Body of pancreas (tissue), 4 donors: Measurements from ENCODE around the gene MYNN. TPM values are rescaled to one million over a fixed set of nuclear protein-coding genes. Genes with fewer than 3 reads are reported as not detected.

Source experiments
- ATAC-seq: fragments of 150-250 bp; one replicate; pipeline ENCODE4 v1.9.1; 2016
- DNase-seq, 4 donors: peaks; one replicate each; pipeline ENCODE4 v3.0.0-alpha.2; 2019
- H3K27ac ChIP-seq, 4 donors: fragments of 200-600 bp; sonication (generic); 1 replicate in 3 of 4; 2 replicates in 1 of 4; pipeline versions ENCODE4 v1.5.1 to v1.6.1; 2016 to 2019; ENCODE audit warnings: mild to moderate bottlenecking in 1 of 4, mixed read lengths in 1 of 4, moderate library complexity in 1 of 4
- H3K27me3 ChIP-seq, 2 donors: fragments of 200-600 bp; sonication (generic); one replicate each; pipeline ENCODE4 v1.6.0; 2016; ENCODE audit warnings: mild to moderate bottlenecking in 1 of 2
- H3K36me3 ChIP-seq, 2 donors: fragments of 200-600 bp; sonication (generic); replicated peaks in 1 of 2; 2 replicates each; pipeline ENCODE4 v1.5.1; 2016; ENCODE audit warnings: low read depth in 2 of 2; ENCODE audit not compliant: insufficient read depth in 1 of 2
- H3K4me1 ChIP-seq: fragments of 200-600 bp; sonication (generic); one replicate; pipeline ENCODE4 v1.6.0; 2016
- H3K4me3 ChIP-seq, 2 donors: fragments of 200-600 bp; sonication (generic); 1 replicate in 1 of 2; 2 replicates in 1 of 2; pipeline ENCODE4 v1.5.1; 2016 to 2019
- H3K9me3 ChIP-seq, 3 donors: fragments of 200-600 bp; sonication (generic); 1 replicate in 2 of 3; 2 replicates in 1 of 3; pipeline ENCODE4 v1.5.1; 2016
- POLR2A ChIP-seq, 3 donors: fragments of 450-650 bp; IDR thresholded peaks; one replicate each; pipeline ENCODE4 v1.6.1; 2016; ENCODE audit warnings: antibody characterized with exemption in 3 of 3, mild to moderate bottlenecking in 2 of 3
- WGBS, 2 donors: methylation state at CpG; one replicate each; pipeline ENCODE4 v1.1.5; 2017; 5-methylcytosine and 5-hydroxymethylcytosine counted together
- intact Hi-C: fragments of 100-400 bp; cut with DNase I; formaldehyde crosslinking; loops from one replicate; pipeline ENCODE4 v1.15.1; 2023
- total RNA-seq, 2 donors: library from RNA; depleted of rRNA; stranded (reverse); fragments of >200 nt; gene quantifications; one replicate each; pipeline ENCODE4 v1.1.0, GENCODE V29; 2016
- TF ChIP-seq, protein P1 (sequence below), 7 experiments: fragments of 450-650 bp in 4 of 7; fragments of 200-600 bp in 3 of 7; sonication (generic) in 3 of 7; IDR thresholded peaks; one replicate each; pipeline ENCODE4 v1.5.1; 2016 to 2019; ENCODE audit warnings: antibody characterized with exemption in 7 of 7

Gene MYNN
- total RNA-seq, 2 donors from 2014 or later, result 8.9 to 10.6 TPM

DNA sequence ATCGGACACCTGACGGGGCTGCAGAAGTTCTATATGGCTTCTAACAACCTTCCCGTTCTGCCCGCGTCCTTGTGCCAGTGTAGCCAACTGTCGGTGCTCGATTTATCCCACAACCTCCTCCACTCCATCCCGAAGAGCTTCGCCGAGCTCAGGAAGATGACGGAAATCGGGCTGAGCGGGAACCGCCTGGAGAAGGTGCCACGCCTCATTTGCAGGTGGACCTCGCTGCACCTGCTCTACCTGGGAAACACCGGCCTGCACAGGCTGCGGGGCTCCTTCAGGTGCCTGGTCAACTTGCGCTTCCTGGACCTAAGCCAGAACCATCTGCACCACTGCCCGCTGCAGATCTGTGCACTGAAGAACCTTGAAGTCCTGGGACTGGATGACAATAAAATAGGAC is 49.3 kb downstream of the MYNN start:
- Histone ChIP-seq H3K27me3 (no peaks in the 10 kb centered on the region), H3K27ac (no peak overlapping the region), H3K36me3 (no peaks in the 10 kb centered on the region), H3K9me3 (no peaks in the 10 kb centered on the region), H3K4me1 (no peaks in the 10 kb centered on the region), H3K4me3 (no peak overlapping the region)
- 84 to 88% methylated on average over 18 to 20 of the region's 20 CpGs for WGBS, 2 donors
- no peak for DNase-seq
- intact Hi-C loops, result no loop called here
- no peak for TF ChIP-seq POLR2A (IDR thresholded peaks at IDR 0.05)
- TF ChIP-seq, protein P1, sequence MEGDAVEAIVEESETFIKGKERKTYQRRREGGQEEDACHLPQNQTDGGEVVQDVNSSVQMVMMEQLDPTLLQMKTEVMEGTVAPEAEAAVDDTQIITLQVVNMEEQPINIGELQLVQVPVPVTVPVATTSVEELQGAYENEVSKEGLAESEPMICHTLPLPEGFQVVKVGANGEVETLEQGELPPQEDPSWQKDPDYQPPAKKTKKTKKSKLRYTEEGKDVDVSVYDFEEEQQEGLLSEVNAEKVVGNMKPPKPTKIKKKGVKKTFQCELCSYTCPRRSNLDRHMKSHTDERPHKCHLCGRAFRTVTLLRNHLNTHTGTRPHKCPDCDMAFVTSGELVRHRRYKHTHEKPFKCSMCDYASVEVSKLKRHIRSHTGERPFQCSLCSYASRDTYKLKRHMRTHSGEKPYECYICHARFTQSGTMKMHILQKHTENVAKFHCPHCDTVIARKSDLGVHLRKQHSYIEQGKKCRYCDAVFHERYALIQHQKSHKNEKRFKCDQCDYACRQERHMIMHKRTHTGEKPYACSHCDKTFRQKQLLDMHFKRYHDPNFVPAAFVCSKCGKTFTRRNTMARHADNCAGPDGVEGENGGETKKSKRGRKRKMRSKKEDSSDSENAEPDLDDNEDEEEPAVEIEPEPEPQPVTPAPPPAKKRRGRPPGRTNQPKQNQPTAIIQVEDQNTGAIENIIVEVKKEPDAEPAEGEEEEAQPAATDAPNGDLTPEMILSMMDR (IDR thresholded peaks at IDR 0.05), result no peak
- ATAC-seq, result no peak

DNA sequence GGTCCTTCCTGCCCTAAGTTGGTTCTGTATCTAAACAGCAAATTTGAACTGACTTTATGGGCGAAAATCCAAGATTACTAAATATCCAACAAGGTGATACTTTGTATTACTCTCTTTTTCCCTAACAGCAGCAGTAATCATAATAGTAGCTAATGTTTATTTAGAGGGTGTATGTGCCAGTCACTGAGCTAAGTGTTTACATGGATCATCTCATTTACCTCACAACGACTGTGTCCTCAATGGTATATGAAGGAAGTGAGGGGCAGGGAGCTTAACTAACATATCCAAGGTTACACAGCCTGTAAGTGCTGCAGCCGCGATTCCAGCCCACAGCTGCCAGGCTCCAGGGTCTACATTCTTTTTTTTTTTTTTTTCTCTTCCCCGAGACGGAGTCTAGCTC is 49.8 kb downstream of the MYNN start:
- Histone ChIP-seq H3K4me1 (no peaks in the 10 kb centered on the region), H3K27me3 (no peaks in the 10 kb centered on the region), H3K4me3 (no peak overlapping the region), H3K27ac (no peak overlapping the region), H3K9me3 (no peaks in the 10 kb centered on the region), H3K36me3 (no peaks in the 10 kb centered on the region)
- TF ChIP-seq, protein P1 (IDR thresholded peaks at IDR 0.05), result no peak
- no peak for TF ChIP-seq POLR2A (IDR thresholded peaks at IDR 0.05)
- ATAC-seq (no peak), DNase-seq (no peak)
- intact Hi-C loops, result no loop called here
- 43 to 44% methylated on average over 6 of the region's 6 CpGs for WGBS, 2 donors

DNA sequence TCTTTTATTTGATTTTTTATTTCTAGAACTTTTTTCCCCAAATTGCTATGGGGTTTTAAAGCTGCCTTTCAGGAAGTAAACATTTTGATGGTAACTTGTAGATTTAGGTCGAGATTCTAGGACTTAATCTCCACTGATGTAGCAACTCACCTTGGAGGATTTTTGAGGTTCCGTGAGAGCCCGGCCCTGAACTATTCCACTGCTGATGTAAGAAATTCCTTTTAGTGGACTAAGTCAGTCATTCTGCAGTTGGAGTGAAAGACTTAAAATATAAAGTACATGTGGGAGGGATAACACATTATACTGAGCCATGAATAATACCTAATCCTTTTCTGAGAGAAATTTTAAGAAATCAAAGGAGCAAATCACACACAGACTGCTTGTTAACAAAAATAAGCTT is 52.1 kb downstream of the MYNN start:
- no peaks in the 10 kb centered on the region for H3K9me3 ChIP-seq
- no peak for DNase-seq
- no peaks in the 10 kb centered on the region for H3K36me3 ChIP-seq
- intact Hi-C loops, result no loop called here
- no peak overlapping the region for H3K4me3 ChIP-seq
- 77 to 78% methylated on average over 3 of the region's 3 CpGs for WGBS, 2 donors
- no peaks in the 10 kb centered on the region for H3K27me3 ChIP-seq
- no peaks in the 10 kb centered on the region for H3K4me1 ChIP-seq
- H3K27ac ChIP-seq, result no peak overlapping the region
- TF ChIP-seq, protein P1 (IDR thresholded peaks at IDR 0.05), result no peak
- no peak for ATAC-seq

DNA sequence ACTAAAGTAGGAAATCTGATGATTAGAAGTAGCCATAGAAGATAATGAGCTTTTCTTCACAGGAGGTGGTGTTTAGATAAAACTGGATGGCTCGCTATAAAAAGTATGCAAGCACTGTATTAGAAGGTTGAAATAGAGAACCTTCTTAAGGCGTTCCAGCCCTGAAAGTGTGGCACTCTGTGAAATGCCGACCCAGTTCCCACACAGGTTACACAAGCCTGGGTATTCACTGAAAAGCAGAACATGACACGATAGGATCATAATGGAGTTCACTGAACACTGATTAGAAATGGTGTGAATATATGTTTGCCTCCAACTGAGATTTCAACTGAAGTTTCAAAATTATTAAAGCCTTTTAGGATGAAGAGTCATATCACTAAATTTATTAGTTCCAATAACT is 54.5 kb downstream of the MYNN start:
- Histone ChIP-seq H3K36me3 (no peaks in the 10 kb centered on the region), H3K4me3 (no peak overlapping the region), H3K27ac (no peak overlapping the region), H3K9me3 (no peaks in the 10 kb centered on the region), H3K4me1 (no peaks in the 10 kb centered on the region), H3K27me3 (no peaks in the 10 kb centered on the region)
- WGBS, 2 donors, result 83 to 85% methylated on average over 4 of the region's 4 CpGs
- DNase-seq, result no peak
- ATAC-seq, result no peak
- TF ChIP-seq, protein P1 (IDR thresholded peaks at IDR 0.05), result no peak
- TF ChIP-seq POLR2A (IDR thresholded peaks at IDR 0.05), result no peak
- intact Hi-C loops, result no loop called here

DNA sequence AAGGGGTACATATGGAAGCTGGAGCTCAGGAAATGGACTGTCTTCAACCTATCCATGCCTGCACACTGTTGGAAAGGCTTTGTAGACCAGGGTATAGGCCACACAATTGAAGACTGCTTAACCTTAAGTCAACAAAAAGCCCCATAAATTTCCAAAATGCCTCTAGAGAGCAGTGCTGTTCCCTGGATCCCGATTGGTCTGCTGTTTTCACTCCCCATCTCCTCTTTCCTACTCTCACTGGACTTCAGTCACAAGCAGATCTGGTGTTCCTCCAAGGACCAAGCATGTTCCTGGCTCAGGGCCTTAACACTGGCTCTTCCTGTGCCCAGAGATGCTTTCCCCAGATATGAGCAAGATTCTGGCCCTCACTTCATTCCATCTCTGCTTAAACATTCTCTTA is 62.3 kb downstream of the MYNN start:
- TF ChIP-seq, protein P1 (IDR thresholded peaks at IDR 0.05), result no peak
- no peak for TF ChIP-seq POLR2A (IDR thresholded peaks at IDR 0.05)
- Histone ChIP-seq H3K9me3 (no peaks in the 10 kb centered on the region), H3K36me3 (no peaks in the 10 kb centered on the region), H3K27ac (no peak overlapping the region), H3K4me3 (no peak overlapping the region), H3K27me3 (no peaks in the 10 kb centered on the region), H3K4me1 (no peaks in the 10 kb centered on the region)
- WGBS, 2 donors, result 47 to 60% methylated on average over 1 of the region's 1 CpG
- DNase-seq (no peak), ATAC-seq (no peak)
- intact Hi-C loops, result no loop called here
